K562 (cell line): ENCODE results near the gene SLC2A8. TPM values are rescaled to one million over a fixed set of nuclear protein-coding genes. Genes with fewer than 3 reads are reported as not detected.

ENCODE experiments used
- CHD4 ChIP-seq: fragments of 200-600 bp; sonication (generic); IDR thresholded peaks from 3 replicates; pipeline ENCODE4 v1.6.1; 2012; ENCODE audit warnings: low read depth, mild to moderate bottlenecking, mixed read lengths, low read length, inconsistent platforms; ENCODE audit not compliant: insufficient read depth, insufficient replicate concordance, poor library complexity, severe bottlenecking
- CREB5 ChIP-seq: fragments of 250-450 bp; sonication (Bioruptor Pico); IDR thresholded peaks from 2 replicates; pipeline ENCODE4 v1.5.0; 2020; ENCODE audit warnings: mild to moderate bottlenecking
- ILF3 ChIP-seq: fragments of 450-650 bp; IDR thresholded peaks from 2 replicates; pipeline ENCODE4 v1.6.1; 2018; ENCODE audit warnings: antibody characterized with exemption, mild to moderate bottlenecking, moderate library complexity, borderline replicate concordance
- KDM1A ChIP-seq, 2 experiments: fragments of 450-650 bp; IDR thresholded peaks; 2 replicates each; pipeline ENCODE4 v1.6.1; 2016; ENCODE audit warnings: mild to moderate bottlenecking in 2 of 2
- NCOA6 ChIP-seq: fragments of 450-650 bp; IDR thresholded peaks from 2 replicates; pipeline ENCODE4 v1.6.1; 2017; ENCODE audit warnings: mild to moderate bottlenecking
- OTX1 ChIP-seq: fragments of 450-650 bp; formaldehyde crosslinking; IDR thresholded peaks from 2 replicates; pipeline ENCODE4 v1.4.0; 2022; ENCODE audit warnings: mild to moderate bottlenecking
- SUPT5H ChIP-seq: fragments of 450-650 bp; IDR thresholded peaks from 2 replicates; pipeline ENCODE4 v1.6.1; 2016
- TAF9B ChIP-seq: fragments of 450-650 bp; IDR thresholded peaks from 2 replicates; pipeline ENCODE4 v1.6.1; 2018; ENCODE audit warnings: mild to moderate bottlenecking; ENCODE audit not compliant: partially characterized antibody
- TGIF2 ChIP-seq: sonication (generic); formaldehyde crosslinking; IDR thresholded peaks from 2 replicates; pipeline ENCODE4 v1.8.1; 2022; ENCODE audit warnings: mild to moderate bottlenecking, missing genetic modification reagents, moderate library complexity
- THRB ChIP-seq: fragments of 450-650 bp; formaldehyde crosslinking; conservative IDR thresholded peaks from 2 replicates; pipeline ENCODE4 v1.4.0; 2022; ENCODE audit warnings: mild to moderate bottlenecking, missing genetic modification characterization
- WHSC1 ChIP-seq: IDR thresholded peaks from one replicate; pipeline ENCODE4 v1.6.1; 2012; ENCODE audit warnings: low read length, control low read depth, inconsistent platforms
- ZBTB26 ChIP-seq: fragments of 450-650 bp; formaldehyde crosslinking; IDR thresholded peaks from 2 replicates; pipeline ENCODE4 v1.4.0; 2022; ENCODE audit warnings: missing genetic modification characterization
- ZNF512 ChIP-seq: IDR thresholded peaks from 2 replicates; pipeline ENCODE4 v1.6.1; 2016; ENCODE audit warnings: missing genetic modification characterization, missing compliant biosample characterization
- ZNF76 ChIP-seq: fragments of 250-450 bp; sonication (Bioruptor Pico); IDR thresholded peaks from 2 replicates; pipeline ENCODE4 v1.4.0; 2020; ENCODE audit warnings: mild to moderate bottlenecking, moderate library complexity, borderline replicate concordance
- ZNF780A ChIP-seq: fragments of 250-450 bp; sonication (Bioruptor Pico); IDR thresholded peaks from 2 replicates; pipeline ENCODE4 v1.5.0; 2021; ENCODE audit warnings: mild to moderate bottlenecking
- polyA plus RNA-seq, 8 experiments: library from polyadenylated mRNA; depleted of rRNA in 4 of 8; stranded (reverse) in 5 of 8; unstranded in 3 of 8; fragments of >200 nt; fragmentation: Nextera tagmentation in 2 of 8; fragmentation: Illumina TruSeq in 1 of 8; extraction: Ambion mirVana in 2 of 8; extraction: Trizol in 1 of 8; gene quantifications; 2 replicates each; pipeline versions ENCODE4 v1.2.1 to v1.2.3, GENCODE V29; 2011 to 2014; ENCODE audit warnings: inconsistent platforms in 1 of 8, missing spikeins in 1 of 8
- total RNA-seq, 7 experiments: library from RNA; depleted of rRNA in 6 of 7; stranded (reverse); fragments of >200 nt in 6 of 7; fragmentation: Illumina TruSeq in 2 of 7; extraction: Trizol in 2 of 7; gene quantifications; 2 replicates each; pipeline versions ENCODE4 v1.2.1 to v1.2.3, GENCODE V29; 2011 to 2021; ENCODE audit warnings: low replicate concordance in 1 of 7
- TF ChIP-seq, protein P1 (sequence below): fragments of 250-450 bp; sonication (Bioruptor Pico); IDR thresholded peaks from 2 replicates; pipeline ENCODE4 v1.4.0; 2020

Gene SLC2A8
- total and polyA plus RNA-seq, 9 of the 15 experiments (the other 6 are each of a cell fraction or from before 2014, with no cell fraction given) = 0.13 to 12.9 (median 5.2) TPM

- TF ChIP-seq ZNF76 (CRISPR knock-in tag) = 0 out of 2 replicates have a peak, but pooled peaks have one; percentile 61
- TF ChIP-seq WHSC1 = no peak
- TF ChIP-seq NCOA6 = no peak
- peak; percentile 100 for TF ChIP-seq SUPT5H
- no peak for TF ChIP-seq TGIF2 (CRISPR knock-in tag)
- TF ChIP-seq ILF3 = no peak; the same call in 1 of the 2 replicates
- TF ChIP-seq ZNF512 (tag) = no peak
- TF ChIP-seq, protein P1, sequence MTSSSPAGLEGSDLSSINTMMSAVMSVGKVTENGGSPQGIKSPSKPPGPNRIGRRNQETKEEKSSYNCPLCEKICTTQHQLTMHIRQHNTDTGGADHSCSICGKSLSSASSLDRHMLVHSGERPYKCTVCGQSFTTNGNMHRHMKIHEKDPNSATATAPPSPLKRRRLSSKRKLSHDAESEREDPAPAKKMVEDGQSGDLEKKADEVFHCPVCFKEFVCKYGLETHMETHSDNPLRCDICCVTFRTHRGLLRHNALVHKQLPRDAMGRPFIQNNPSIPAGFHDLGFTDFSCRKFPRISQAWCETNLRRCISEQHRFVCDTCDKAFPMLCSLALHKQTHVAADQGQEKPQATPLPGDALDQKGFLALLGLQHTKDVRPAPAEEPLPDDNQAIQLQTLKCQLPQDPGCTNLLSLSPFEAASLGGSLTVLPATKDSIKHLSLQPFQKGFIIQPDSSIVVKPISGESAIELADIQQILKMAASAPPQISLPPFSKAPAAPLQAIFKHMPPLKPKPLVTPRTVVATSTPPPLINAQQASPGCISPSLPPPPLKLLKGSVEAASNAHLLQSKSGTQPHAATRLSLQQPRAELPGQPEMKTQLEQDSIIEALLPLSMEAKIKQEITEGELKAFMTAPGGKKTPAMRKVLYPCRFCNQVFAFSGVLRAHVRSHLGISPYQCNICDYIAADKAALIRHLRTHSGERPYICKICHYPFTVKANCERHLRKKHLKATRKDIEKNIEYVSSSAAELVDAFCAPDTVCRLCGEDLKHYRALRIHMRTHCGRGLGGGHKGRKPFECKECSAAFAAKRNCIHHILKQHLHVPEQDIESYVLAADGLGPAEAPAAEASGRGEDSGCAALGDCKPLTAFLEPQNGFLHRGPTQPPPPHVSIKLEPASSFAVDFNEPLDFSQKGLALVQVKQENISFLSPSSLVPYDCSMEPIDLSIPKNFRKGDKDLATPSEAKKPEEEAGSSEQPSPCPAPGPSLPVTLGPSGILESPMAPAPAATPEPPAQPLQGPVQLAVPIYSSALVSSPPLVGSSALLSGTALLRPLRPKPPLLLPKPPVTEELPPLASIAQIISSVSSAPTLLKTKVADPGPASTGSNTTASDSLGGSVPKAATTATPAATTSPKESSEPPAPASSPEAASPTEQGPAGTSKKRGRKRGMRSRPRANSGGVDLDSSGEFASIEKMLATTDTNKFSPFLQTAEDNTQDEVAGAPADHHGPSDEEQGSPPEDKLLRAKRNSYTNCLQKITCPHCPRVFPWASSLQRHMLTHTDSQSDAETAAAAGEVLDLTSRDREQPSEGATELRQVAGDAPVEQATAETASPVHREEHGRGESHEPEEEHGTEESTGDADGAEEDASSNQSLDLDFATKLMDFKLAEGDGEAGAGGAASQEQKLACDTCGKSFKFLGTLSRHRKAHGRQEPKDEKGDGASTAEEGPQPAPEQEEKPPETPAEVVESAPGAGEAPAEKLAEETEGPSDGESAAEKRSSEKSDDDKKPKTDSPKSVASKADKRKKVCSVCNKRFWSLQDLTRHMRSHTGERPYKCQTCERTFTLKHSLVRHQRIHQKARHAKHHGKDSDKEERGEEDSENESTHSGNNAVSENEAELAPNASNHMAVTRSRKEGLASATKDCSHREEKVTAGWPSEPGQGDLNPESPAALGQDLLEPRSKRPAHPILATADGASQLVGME (CRISPR knock-in tag) = peak; percentile 42; the same call in 1 of the 2 replicates
- TF ChIP-seq THRB (CRISPR knock-in tag) = no peak
- TF ChIP-seq OTX1 (CRISPR knock-in tag) = peak; percentile 72; the same call in 1 of the 2 replicates
- TF ChIP-seq CHD4 = no peak
- 0 out of 2 replicates have a peak, but pooled peaks have one; percentile 8 for TF ChIP-seq ZBTB26
- no peak for TF ChIP-seq ZNF780A (CRISPR knock-in tag)
- no peak for TF ChIP-seq KDM1A (IDR thresholded peaks at IDR 0.05)
- TF ChIP-seq TAF9B = peak; percentile 98
- TF ChIP-seq CREB5 (CRISPR knock-in tag) = no peak
These were observed 54.0 kb downstream of the SLC2A8 start, which contains the start of the genes LRSAM1 and RPL12 (continued) for GRCh38 chr9:127450830-127451607.
